ENCODE measurements around the gene TRNAU1AP. TPM values are rescaled to one million over a fixed set of nuclear protein-coding genes. Genes with fewer than 3 reads are reported as not detected.

Gene TRNAU1AP
- total and polyA plus RNA-seq, 2 of the 13 experiments (the other 11 are each of a cell fraction or from before 2014, with no cell fraction given), result 29.0 to 42.9 TPM

- TF ChIP-seq ZGPAT (CRISPR knock-in tag; IDR thresholded peaks at IDR 0.05), result no peak
- TF ChIP-seq THAP7 (CRISPR knock-in tag; IDR thresholded peaks at IDR 0.05), result no peak
- TF ChIP-seq PRDM10 (CRISPR knock-in tag; IDR thresholded peaks at IDR 0.05; ENCODE audit: low read depth), result no peak
- TF ChIP-seq ARNT (IDR thresholded peaks at IDR 0.05), result no peak
- TF ChIP-seq CERS6 (CRISPR knock-in tag; IDR thresholded peaks at IDR 0.05), result no peak
- no peak for TF ChIP-seq ZNF7 (CRISPR knock-in tag; IDR thresholded peaks at IDR 0.05)
- no peak for TF ChIP-seq SIX4 (CRISPR knock-in tag; IDR thresholded peaks at IDR 0.05)
- no peak for TF ChIP-seq ZNF746 (CRISPR knock-in tag; IDR thresholded peaks at IDR 0.05)
- TF ChIP-seq WIZ (CRISPR knock-in tag; IDR thresholded peaks at IDR 0.05), result 0 out of 2 replicates have a peak, but pooled peaks have one; percentile 29
- peak; percentile 69 for TF ChIP-seq ZNF687 (CRISPR knock-in tag; IDR thresholded peaks at IDR 0.05)
- TF ChIP-seq ZBTB8A (CRISPR knock-in tag; IDR thresholded peaks at IDR 0.05; ENCODE audit: borderline replicate concordance, low read depth), result no peak
- no peak for TF ChIP-seq IRX3 (CRISPR knock-in tag; IDR thresholded peaks at IDR 0.05; ENCODE audit: borderline replicate concordance, low read depth)
- no peak for TF ChIP-seq TCF7L2 (IDR thresholded peaks at IDR 0.05; ENCODE audit: low read depth, low read length)
- no peak; the same call in 1 of the 2 replicates for TF ChIP-seq ZFP91 (CRISPR knock-in tag; IDR thresholded peaks at IDR 0.05; ENCODE audit: borderline replicate concordance)
- peak; percentile 71 for TF ChIP-seq KDM6A (CRISPR knock-in tag; IDR thresholded peaks at IDR 0.05; ENCODE audit: low read depth)
- no peak for TF ChIP-seq ZNF580 (CRISPR knock-in tag; IDR thresholded peaks at IDR 0.05; ENCODE audit: borderline replicate concordance, low read depth)
Observed at GRCh38 chr1:28591708-28592320, 38.9 kb downstream of the TRNAU1AP start, which contains the start of gene RAB42 (continued).
